ENCODE results near the gene TRHDE. TPM values are rescaled to one million over a fixed set of nuclear protein-coding genes. Genes with fewer than 3 reads are reported as not detected.

The TRHDE gene
- total RNA-seq, 1 donor from 2014 or later, result 5.6 TPM

DNA sequence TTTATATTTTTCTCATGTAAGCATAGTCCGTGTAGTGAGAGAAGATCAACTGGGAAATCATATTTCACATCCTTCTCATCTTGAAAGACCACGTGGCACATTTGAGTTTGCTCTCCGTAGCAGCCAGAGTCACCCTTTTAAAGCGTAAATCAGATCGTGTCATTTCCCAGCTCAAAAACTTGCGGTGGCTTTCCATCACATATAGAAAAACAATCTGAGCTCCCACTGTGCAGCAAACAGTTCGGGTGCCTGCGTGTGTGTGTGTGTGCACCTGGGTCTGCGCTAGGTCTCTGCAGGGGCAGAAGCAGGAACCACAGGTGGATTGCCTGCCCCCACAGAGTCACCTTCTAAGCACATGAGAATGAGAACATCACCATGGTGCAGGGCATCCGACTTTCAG, 338.2 kb downstream of the TRHDE start:
- Histone ChIP-seq H3K27me3 (ENCODE audit: control insufficient read depth, insufficient read depth, low read length) (no peaks in the 10 kb centered on the region), H3K36me3 (ENCODE audit: control insufficient read depth, insufficient read depth, low read length) (no peaks in the 10 kb centered on the region), H3K4me3 (ENCODE audit: low read depth, low read length) (no peak overlapping the region)
- TF ChIP-seq, protein P1, sequence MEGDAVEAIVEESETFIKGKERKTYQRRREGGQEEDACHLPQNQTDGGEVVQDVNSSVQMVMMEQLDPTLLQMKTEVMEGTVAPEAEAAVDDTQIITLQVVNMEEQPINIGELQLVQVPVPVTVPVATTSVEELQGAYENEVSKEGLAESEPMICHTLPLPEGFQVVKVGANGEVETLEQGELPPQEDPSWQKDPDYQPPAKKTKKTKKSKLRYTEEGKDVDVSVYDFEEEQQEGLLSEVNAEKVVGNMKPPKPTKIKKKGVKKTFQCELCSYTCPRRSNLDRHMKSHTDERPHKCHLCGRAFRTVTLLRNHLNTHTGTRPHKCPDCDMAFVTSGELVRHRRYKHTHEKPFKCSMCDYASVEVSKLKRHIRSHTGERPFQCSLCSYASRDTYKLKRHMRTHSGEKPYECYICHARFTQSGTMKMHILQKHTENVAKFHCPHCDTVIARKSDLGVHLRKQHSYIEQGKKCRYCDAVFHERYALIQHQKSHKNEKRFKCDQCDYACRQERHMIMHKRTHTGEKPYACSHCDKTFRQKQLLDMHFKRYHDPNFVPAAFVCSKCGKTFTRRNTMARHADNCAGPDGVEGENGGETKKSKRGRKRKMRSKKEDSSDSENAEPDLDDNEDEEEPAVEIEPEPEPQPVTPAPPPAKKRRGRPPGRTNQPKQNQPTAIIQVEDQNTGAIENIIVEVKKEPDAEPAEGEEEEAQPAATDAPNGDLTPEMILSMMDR (IDR thresholded peaks at IDR 0.05; ENCODE audit: insufficient read depth, low read length, poor library complexity, severe bottlenecking), result no peak
- DNase-seq (ENCODE audit: low read depth), result no peak

DNA sequence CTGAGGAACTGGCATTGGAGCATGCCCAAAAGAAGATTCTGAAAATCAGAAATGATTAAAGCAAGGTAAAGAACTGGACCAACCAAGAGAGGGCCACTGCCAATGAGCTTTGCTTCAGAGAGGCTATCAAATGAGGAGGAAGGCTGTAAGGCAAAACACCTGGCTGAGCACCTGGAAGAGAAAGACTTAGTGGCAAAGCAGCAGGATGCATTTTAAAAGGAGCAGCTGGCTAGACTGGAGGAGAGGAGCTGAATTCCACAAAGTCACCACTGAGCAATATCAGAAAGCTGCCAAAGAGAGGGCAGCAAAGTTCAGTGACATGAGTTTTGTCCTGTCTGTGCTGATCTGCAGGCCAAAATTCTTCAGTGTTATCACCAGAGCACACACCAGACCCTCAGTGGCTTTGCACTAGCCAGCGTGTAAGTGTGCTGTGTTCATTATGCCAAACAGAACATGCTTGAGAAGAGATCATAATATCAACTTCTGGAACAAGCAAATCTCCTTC, 338.7 kb downstream of the TRHDE start:
- TF ChIP-seq, protein P1 (IDR thresholded peaks at IDR 0.05; ENCODE audit: insufficient read depth, low read length, poor library complexity, severe bottlenecking), result no peak
- DNase-seq (ENCODE audit: low read depth), result no peak
- Histone ChIP-seq H3K27me3 (ENCODE audit: control insufficient read depth, insufficient read depth, low read length) (no peaks in the 10 kb centered on the region), H3K36me3 (ENCODE audit: control insufficient read depth, insufficient read depth, low read length) (no peaks in the 10 kb centered on the region), H3K4me3 (ENCODE audit: low read depth, low read length) (no peak overlapping the region)

DNA sequence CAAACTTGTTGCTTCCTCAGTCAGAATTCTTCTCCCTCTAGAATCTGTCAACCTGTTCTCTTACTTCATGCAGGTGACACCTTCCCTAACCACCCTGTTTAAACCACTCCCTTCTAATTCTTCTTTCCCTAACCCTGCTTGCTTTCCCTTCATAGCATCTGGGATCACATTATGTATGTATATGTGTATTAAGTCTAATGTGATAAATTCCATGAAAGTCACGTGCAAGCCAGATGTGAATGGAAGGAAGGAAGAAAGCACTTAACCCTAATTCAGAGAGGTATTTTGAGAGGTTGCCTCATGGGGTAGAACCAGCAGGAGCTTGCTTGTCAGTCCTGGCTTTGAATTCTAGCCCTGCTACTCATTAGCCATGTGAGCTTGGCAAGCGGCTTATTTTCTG, 340.0 kb downstream of the TRHDE start:
- no peaks in the 10 kb centered on the region for H3K36me3 ChIP-seq (ENCODE audit: control insufficient read depth, insufficient read depth, low read length)
- TF ChIP-seq, protein P1 (IDR thresholded peaks at IDR 0.05; ENCODE audit: insufficient read depth, low read length, poor library complexity, severe bottlenecking), result no peak
- H3K4me3 ChIP-seq (ENCODE audit: low read depth, low read length), result no peak overlapping the region
- no peak for DNase-seq (ENCODE audit: low read depth)
- H3K27me3 ChIP-seq (ENCODE audit: control insufficient read depth, insufficient read depth, low read length), result no peaks in the 10 kb centered on the region

DNA sequence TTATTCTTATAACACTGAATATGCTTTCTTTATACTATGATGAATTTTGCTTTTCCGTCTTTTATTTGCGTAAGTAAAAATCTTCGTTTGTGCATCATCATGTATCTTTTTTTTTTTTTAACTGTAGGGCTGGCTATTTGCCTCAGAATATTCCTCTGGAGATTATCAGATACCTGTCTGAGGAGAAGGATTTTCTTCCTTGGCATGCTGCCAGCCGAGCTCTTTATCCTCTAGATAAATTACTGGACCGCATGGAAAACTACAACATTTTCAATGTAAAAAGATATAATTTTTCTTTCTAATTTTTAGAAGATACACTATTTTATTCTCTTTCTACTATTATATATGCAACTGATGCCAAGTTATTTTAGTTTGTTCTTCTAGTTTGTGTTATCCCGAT, 346.6 kb downstream of the TRHDE start:
- no peaks in the 10 kb centered on the region for H3K27me3 ChIP-seq (ENCODE audit: control insufficient read depth, insufficient read depth, low read length)
- DNase-seq (ENCODE audit: low read depth), result no peak
- TF ChIP-seq, protein P1 (IDR thresholded peaks at IDR 0.05; ENCODE audit: insufficient read depth, low read length, poor library complexity, severe bottlenecking), result no peak
- H3K4me3 ChIP-seq (ENCODE audit: low read depth, low read length), result no peak overlapping the region
- H3K36me3 ChIP-seq (ENCODE audit: control insufficient read depth, insufficient read depth, low read length), result no peaks in the 10 kb centered on the region

DNA sequence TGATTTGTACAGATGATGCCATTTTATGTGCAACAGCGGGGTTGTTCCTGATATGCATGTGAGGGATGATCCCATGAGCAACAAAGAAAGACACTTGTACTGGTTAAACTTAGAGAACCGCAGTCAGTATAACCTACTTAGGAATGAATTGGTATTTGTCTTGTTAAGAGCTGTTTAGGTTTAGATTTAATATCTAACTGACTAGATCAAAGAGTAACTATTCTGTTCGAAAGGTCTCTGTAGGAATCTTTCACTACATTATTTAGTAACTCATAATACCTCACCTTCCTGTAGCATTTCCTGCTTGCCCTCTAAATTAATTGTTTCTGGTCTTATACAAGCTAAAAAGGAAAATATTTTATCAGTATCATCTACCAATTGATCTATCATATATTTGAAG, 350.4 kb downstream of the TRHDE start:
- TF ChIP-seq, protein P1 (IDR thresholded peaks at IDR 0.05; ENCODE audit: insufficient read depth, low read length, poor library complexity, severe bottlenecking), result no peak
- Histone ChIP-seq H3K4me3 (ENCODE audit: low read depth, low read length) (no peak overlapping the region), H3K36me3 (ENCODE audit: control insufficient read depth, insufficient read depth, low read length) (no peaks in the 10 kb centered on the region), H3K27me3 (ENCODE audit: control insufficient read depth, insufficient read depth, low read length) (no peaks in the 10 kb centered on the region)
- DNase-seq (ENCODE audit: low read depth), result peak; percentile 2

DNA sequence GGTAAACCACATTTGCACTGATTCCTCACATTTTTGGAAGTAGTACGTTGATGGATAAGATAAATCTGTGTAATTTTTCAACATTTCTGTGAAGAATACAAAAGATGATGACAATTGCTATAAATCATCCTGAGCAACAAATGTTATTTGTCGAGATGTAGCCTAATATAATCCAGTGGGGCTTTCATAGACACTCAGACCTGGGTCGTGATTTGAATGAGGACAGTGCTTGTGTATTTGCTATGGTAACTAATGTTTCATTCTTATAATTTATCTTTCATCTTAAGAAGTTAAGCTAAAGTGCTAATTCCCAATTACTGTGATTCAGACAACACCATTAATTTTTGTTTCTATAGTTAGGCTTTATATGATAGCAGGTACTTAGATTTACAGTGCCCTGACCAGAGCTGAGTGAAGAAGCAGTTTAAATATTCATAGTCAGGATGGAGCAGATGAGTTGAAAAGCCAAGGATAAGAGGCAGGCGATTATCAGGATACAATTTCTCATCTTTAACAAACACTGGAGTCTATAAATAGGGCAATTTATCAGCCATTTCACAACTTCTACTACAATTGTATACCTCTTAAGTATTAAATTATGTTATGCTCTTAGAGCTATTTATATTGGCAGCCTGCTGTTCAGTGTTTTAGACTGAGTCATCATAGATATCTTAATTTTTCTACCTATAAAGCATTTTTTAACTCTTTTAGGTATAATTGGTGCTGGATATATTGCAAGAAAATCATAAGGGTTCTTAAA, 359.9 kb downstream of the TRHDE start:
- TF ChIP-seq, protein P1 (IDR thresholded peaks at IDR 0.05; ENCODE audit: insufficient read depth, low read length, poor library complexity, severe bottlenecking), result no peak
- Histone ChIP-seq H3K4me3 (ENCODE audit: low read depth, low read length) (no peak overlapping the region), H3K36me3 (ENCODE audit: control insufficient read depth, insufficient read depth, low read length) (no peaks in the 10 kb centered on the region), H3K27me3 (ENCODE audit: control insufficient read depth, insufficient read depth, low read length) (no peaks in the 10 kb centered on the region)
- DNase-seq (ENCODE audit: low read depth), result no peak
